Stimulated activated CD4-positive, alpha-beta T cell treated with anti-CD3 and anti-CD28 coated beads, TNF-alpha, amount 100 ng/mL, for 48 hours (primary cell): ENCODE data around the gene PPM1A.
"Not testable (repeated sequence)": the region's sequence is repeated elsewhere in the genome, so short reads cannot be mapped to it uniquely, and the experiment has no call there.

Experiments
- DNase-seq, 3 donors: peaks; one replicate each; pipeline ENCODE4 v3.0.0-alpha.2; 2020; ENCODE audit warnings: low read depth in 3 of 3

Gene PPM1A

DNA sequence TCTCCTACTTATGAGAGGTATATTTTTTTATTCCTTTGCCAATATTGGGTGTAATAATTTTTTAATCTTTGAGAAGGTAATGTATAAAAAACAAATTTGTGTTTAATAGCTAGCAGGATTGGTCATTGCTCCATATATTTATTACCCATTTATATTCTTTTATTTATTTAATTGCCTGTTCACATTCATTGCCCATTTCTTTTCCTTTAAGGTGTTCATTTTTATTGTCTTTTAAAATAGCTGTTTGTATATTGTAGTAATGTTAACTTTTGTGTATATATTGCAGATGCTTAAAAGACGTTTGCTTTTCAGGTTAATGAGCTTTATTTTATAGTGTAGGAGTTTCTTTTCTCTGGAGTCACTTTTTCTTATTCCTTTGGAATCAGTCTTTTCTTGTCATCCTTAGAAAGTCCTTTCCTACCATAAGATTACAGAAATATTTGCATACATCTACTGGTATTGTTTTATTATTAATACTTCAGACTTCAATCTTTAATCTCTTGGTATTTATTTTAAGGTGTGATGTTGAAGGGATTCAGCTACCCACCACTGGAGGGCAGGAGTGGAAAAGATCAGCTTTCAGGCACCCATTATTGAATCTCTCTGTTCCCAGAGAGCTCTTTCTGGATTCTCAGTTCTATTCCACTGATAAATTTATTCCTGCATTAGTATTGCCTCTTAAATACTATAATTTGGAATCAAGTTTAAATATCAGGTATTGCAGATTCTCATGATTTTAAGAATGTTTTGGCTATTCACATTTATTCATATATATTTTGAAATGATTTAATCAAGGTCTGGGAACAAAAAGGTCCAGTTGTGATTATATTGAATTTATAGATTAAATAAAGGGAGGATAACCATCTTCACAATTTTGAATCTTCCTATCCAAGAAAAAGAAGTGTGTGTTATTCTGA is 17.3 kb downstream of the PPM1A start:
- DNase-seq: no peak

DNA sequence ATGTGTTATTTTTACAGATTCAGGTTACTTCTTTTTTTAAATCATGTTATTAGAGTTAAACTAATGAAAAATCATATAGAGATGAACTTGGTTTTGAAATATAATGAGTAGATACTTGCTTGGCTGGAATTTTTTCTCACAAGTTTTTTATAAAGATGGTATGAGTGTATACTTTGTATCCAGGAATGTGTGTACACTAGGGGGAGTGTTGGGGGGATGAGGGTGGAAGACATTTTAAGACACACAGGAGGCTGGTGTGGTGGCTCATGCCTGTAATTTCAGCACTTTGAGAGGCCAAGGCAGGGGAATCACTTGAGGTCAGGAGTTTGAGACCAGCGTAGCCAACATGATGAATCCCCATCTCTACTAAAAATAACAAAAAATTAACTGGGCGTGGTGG is 23.2 kb downstream of the PPM1A start:
- no peak for DNase-seq

DNA sequence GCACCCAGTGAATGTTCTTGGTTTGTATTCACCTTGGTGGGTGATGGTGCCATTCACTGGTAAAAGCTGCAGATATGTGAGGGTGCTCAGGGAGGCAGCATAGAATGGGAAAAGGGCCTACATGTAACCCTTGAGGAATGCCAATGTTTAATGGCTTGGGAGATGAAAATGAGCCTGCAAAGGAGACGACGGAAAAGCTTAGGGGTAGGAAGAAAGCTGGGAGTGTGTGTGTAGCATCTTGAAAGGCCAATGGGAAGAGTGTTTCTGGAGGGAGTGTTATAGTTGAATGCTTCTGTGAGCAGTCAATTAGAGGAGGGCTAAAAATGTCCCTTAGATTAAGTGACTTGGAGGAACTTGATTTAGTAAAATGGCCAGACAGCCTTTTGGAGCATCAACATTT is 24.9 kb downstream of the PPM1A start:
- no peak for DNase-seq

DNA sequence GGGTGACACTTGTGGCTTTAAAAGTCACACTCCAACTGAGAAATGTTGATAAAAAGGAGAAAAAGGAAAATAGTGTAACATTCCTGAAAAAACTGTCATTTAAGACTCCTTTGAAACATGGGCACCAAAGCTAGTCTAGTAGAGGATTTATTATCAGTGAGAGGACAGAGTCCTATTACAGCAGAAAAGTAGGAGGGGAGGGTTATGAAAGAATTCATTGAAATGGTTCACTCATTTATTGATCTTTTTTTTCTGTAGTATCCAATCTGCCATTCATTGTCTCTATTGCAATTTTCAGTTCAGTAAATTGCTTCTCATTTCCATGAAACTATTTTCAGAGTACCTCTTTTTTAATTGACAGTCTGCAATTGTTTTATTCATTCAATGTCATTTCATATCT is 25.4 kb downstream of the PPM1A start:
- no peak for DNase-seq

DNA sequence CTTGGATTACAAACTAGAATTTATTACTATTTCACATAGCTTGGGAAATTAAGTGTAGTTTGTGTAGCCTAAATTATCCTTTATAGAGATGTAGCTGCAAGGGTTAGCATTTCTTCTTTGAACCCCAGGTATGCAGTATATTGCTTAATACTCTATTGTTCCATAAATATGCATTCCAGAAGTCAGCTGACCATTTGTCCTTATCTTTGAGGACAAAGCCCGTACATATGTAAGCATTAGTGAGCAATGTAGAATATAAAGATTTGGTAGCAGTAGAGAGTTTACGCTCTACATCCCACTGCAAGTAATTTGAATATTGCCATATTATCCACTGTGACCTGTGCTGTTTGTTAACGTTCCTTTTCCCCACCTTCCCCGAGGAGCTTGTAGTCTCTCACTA is 26.9 kb downstream of the PPM1A start:
- no peak for DNase-seq

DNA sequence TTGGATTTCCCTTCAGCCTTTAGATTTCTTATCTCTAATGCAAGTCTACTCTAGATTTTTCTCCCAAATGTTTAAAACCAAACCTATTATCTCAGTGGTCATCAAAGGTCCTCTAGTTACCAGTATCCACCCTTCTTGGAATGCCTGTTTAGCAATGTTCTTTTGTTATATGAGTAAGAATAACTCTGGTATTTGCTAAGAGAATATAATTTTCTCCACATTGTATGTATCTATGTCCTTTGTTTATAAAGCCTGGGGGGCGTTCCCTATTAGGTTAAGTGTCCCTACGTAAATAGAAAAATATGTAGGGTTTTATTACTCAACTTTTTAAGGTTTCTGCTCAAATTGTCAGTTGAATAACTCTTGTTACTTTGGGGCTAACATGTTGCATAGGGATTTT is 27.3 kb downstream of the PPM1A start:
- DNase-seq: no peak

DNA sequence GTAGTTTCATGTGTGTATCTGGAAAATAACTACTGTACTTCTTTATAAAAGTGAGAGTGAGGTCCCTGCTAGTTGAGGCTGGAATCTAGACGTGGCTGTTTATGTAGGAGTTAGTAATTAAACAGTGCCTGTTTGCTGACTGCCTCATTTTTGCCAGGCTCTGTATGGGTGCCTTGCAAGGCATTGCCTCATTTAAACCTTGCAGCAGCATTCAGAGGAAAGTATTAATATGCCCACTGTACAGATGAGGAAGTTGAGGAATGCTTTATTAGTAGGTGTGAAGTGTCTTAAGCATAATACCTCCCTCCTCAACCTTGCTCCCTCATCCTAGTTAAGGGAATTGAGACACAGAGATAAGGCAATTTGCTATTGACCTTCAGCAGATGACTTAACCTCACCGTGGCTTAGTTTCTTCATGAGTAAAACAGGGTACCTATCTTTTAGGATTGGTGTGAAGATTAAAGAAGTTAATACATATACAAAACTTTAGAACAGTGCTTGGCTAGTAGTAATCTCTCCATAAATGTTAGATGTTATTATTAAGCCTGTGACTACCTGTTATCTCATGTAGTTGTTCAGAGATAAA is 28.7 kb downstream of the PPM1A start:
- no peak for DNase-seq

DNA sequence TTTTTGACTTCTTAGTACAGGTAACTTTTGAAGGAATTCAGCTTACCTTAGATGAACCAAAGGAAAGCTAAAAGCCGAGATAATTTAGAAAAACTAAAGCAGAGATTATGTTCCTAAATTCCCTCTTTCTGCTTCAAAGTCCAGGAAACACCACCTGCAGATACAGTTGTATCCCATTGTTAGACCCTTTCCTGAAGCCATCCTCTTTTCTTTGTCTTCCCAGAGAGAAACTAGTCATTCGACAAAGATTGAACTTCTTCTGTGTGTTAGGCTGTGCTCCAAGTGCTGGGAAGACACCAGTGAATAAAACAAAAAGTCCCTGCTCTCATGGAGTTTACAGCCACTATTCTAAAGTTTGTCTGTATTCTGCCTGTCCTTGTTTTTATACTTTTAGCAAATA is 29.3 kb downstream of the PPM1A start:
- DNase-seq: no peak

DNA sequence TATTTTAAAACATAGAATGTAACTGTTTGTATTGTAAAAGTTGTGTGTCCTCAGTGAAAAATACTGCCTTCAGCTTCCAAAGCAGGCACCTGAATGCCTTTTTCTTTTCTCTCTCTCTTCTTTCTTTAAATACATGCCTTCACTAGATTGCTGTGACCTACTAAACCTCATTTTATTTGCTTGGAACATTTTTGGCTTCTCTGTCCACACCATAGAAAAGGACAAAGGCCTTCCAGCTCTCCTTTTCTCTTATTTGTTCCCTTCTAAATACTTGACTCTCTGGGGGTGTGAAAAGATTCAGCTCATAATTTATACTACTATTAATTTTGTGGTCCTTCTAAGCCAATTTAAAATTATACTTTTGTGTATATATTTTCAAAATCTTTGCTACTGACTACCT is 38.4 kb downstream of the PPM1A start:
- DNase-seq: no peak

DNA sequence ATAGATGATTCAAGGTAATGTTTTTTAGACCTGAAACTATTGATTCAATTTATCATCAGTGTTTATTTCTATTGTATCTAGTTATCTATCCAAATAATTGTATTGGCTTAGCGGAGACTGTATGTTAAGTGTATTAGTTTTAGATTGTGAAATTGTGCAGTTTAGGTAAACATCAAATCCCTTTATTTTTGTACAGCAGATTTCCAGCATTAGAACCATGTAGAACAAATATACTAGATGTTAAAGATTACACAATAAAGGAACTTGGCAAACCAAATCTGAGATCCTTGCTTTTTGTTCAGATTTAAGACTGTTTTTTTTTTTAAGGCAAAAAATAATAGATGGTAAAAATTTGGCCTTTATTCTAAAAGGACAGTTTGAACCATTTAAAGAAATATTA is 39.3 kb downstream of the PPM1A start:
- DNase-seq: no peak

DNA sequence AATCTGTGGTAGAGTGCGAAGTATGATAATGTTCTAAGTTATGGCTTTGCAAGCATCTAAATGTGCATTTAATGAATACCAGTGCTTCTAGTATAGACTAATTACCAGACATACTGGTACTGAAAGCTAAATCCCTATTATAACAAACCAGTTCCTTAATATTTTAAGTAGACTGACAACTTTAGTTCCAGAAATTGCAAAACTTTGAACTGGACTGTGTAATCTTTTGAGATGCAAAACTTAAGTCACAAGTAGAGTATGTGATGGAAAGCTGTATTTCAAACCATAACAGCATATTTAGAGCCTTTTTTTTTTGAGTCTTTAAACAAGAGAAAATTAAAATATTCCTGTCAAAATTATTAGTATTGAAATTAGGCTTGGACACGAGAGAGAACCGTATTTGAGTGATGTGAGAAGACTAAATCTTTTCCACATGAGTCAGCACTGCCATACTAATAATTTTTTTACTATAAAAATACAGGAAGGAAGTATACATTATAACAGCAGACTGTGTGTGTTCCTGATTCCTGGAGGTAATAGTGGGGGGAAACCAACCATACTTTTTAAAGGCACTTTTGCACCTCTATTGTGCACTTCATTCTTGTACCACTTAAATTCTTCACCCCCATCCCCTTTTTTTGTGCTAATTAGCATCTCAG is 45.5 kb downstream of the PPM1A start:
- no peak for DNase-seq

DNA sequence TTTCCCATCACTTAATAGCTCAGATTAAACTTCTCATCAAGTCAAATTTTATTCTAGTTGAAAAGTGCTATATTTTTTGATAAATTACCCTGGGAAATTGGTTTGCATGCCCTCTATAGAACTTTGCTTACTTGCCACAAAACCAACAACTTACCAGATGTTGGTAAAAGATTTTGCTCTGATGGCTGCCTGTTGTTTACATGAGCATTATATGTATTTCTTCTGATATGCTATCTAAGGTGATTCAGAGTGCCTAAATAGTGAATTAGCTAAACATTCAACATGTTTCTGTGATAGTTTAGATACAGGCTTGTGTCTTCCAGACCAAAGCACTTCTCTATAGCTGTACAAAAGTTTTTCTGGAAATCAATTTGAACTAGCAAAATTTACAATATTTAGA is 51.0 kb downstream of the PPM1A start:
- DNase-seq: no peak

DNA sequence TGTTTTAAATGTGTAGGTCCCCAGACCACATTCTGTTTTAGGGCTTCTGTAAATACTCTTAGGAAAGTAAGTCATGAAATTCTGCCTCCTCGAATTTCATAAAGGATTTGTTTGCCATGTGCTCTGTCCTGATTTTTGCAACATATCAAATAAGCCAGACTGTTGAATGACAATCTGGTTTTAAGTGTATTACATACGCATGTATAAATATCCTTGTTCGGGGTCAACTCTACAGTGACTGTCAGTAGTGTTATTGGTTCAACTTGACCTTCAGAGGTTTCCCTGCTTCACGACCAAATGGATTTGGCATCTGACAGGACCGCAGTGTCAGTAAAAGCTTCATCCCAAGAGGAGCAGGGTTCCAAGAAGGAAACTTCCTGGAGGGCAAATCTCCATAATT is 52.7 kb downstream of the PPM1A start:
- DNase-seq: no peak

DNA sequence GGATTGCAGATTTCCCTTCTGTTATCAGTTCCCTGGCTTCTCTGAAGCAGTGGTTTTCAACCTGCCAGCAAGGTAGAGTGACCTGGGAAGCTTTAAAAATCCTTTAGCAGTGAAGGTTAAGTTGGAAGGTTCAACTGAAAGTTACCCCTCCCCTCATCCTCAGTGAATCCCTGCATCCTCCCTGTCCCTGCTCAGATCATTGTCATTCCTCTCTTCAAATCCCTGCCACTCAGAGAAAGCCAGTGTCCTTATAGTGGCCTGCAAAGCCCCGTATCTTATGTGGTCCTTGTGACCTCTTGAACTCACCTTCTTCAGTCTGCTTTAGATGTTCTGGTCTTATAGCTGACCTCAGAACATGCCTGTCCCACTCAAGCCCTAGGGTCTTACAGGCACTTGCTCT is 53.6 kb downstream of the PPM1A start:
- DNase-seq: no peak

DNA sequence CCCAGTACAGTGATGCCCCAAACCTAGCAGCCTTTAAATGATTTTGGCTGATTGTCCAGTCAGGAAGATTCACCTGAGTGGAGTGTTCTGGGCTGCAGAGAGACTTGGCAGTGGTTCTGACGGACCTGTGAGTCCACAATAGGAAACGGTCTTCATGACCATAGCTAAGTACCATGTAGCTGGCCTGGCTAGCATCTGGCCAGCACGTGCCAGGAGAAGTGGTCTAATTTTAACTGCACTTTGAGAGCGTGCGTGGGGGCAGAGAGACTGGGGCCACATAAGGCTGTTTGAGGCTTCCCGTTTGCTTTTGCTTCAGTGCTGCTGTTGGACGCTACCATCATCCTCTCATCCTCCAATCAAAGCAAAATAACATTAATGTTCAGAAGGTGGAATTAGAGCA is 54.7 kb downstream of the PPM1A start:
- DNase-seq: no peak

DNA sequence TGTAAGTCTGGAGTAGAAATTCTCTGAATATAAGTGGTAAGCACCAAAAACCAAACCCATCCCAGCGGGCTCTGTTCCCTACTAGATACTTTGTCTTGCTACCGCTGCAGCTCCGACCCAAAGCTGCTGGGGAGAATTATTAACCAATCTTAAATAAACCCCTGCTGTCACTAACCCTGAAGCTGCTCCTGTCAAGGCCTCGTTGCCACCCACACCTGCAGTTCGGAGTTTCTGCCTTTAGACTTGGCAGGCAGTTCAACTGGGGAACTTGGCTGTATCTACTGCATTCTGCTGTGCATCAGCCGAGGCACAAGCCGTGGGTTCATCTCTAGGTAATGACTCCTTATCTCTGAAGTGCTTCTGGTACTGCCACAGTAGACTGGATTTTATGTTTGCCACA is 55.5 kb downstream of the PPM1A start:
- DNase-seq: no peak

DNA sequence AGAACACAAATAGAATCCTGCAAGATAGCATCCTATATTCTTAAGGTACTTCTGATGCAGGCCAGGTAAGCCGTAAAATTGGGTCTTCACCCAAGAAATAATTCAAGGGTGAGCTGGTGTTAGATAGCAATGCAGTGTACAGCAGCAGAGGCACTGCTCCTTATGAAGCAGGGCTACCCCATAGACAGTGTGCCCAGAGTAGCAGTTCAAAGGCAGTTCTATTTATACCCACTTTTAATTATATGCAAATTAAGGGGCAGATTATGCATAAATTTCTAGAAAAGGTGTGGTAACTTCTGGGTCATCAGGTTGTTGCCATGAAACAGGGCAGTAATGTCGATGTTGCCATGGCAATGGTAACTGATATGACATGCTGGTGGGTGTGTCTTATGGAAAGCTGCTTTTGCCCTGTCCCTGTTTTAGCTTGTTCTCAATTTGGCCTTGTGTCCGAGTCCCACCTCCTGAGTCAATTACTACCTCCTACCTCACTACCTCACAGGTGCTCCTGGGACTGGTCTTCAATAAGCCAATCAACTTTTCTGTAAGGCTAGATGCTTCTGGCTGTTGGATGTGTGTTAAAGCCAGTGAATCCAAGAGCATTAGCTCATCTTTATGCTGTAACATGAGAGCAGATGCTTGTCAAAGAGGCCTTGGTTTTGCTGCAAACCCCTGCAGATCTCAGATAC is 61.0 kb downstream of the PPM1A start:
- no peak for DNase-seq

DNA sequence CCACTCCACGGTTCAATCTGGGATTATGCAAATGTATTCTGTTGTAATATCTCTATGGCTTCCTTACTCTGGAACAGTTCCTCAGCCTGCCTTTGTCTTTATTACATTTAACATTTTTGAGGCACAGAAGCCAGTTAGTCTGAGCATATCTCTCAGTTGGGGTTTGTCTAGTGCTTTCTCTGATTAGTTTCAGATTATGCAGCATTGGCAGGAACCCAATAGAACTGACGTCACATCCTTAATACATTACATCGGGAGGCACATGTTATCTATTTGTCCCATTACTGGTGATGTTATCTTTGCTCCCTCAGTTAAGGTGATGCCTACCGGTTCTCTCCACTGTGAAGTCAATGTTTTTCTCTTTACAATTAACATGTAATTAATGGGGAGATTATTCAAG is 62.4 kb downstream of the PPM1A start:
- DNase-seq: no peak

DNA sequence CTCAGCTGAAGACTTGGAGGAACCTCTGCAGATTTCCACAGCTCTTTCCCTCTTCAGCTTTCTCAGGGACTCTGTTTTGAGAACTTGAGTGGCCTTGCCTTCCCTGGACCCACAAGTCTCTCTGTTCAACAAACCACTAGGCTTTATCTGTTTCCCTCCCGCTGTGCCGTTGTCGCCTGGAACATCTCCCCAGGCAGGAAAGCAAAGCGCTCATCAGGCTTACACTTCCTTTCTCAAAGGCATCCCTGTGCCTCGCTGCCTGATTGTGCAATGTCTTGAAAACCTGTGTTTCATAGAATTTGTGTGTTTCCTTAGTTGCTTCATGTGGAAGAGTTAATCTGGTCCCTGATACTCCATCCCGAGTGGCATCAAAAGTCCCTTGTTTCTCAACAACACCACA is 64.1 kb downstream of the PPM1A start:
- no peak for DNase-seq

DNA sequence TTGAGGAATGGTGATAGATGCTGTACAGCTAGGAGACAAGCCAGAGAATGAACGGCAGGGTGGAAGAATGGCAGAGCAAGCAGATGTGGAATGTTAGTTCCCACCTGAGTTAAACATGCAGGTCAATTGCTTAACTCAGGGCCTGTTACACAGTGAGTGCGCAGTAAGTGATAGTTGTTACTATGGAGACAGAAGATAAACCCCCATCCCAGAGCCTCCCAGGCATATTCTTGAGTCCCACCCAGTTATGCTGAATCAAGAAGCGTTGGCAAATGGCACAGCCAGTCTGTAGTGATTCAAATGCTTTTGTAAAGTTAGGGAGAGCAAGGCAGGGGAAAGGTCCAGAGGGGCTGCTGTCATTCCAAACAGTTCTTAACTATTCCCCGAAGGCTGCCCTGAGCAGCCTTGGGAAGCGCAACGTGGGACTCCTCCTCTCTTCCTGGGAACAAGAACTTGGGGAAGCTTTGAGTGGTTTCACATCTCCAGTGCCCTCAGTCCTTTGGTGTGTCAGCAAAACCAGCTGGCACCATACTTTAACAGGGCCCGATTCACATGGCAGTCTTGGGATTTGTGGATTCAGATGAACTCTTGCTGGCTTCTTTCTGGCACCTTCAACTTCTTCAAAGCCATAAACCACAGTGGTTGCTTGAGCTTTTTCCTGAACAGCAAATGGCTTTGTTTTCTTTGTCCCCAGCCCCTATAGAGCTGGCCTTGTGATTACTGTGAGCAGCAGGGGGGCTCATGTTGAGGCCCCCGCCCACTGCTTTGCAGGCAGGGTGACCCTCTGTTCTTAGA is 66.4 kb downstream of the PPM1A start:
- DNase-seq: no peak

DNA sequence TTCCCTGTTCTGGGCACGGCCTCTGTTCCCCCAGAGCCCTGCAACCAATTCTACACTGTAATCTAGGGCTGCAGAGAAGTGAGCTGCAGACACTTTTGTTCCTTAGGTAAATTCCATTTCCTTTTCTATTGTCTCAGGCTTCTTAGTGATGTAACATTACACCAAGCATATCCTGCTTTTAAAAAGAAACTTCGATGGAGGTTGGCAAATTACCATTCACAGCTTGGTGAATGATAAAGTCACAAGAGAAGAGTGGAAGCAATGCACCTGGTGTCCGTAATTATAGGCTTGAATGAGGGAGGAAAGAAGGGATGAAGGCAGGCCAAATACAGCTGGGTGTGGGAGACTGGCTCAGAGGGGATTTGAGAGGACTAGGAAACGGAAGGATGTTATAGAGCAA is 68.6 kb downstream of the PPM1A start:
- no peak for DNase-seq

DNA sequence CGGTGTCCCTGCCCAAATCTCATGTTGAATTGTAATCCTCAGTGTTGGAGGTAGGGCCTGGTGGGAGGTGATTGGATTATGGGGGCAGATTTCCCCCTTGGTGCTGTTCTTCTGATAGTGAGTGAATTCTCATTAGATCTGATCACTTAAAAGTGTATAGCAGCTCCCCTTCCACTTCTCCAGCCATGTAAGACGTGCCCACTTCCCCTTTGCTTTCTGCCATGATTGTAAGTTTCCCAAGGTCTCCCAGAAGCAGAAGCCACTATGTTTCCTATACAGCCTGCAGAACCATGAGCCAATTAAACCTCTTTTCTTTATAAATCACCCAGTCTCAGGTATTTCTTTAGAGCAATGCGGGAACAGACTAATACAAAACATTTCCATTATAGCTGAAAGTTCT is 71.8 kb downstream of the PPM1A start:
- not testable (repeated sequence) for DNase-seq
